ENCODE measurements around the gene MYO7B.

MYO7B gene

GRCh38 chr2:127575185-127575765 is 39.8 kb downstream of the MYO7B start:
- no peak for DNase-seq (ENCODE audit: low read depth)

GRCh38 chr2:127575941-127576432 is 40.5 kb downstream of the MYO7B start:
- DNase-seq (ENCODE audit: low read depth): no peak

- no peak for DNase-seq (ENCODE audit: low read depth)
Measured at GRCh38 chr2:127576433-127577207, 41.1 kb downstream of the MYO7B start.

- DNase-seq (ENCODE audit: low read depth): no peak
Measured at GRCh38 chr2:127577208-127577475, 41.7 kb downstream of the MYO7B start.

- DNase-seq (ENCODE audit: low read depth): no peak
Measured at GRCh38 chr2:127577503-127577902, 42.0 kb downstream of the MYO7B start.

- no peak for DNase-seq (ENCODE audit: low read depth)
Measured at GRCh38 chr2:127577973-127578372, 42.5 kb downstream of the MYO7B start.

- DNase-seq (ENCODE audit: low read depth): no peak
Measured at GRCh38 chr2:127578411-127578810, 42.9 kb downstream of the MYO7B start.

GRCh38 chr2:127579231-127579630 is 43.7 kb downstream of the MYO7B start:
- no peak for DNase-seq (ENCODE audit: low read depth)

- no peak for DNase-seq (ENCODE audit: low read depth)
Measured at GRCh38 chr2:127580167-127581049, 44.9 kb downstream of the MYO7B start.

- no peak for DNase-seq (ENCODE audit: low read depth)
Measured at GRCh38 chr2:127581050-127581345, 45.5 kb downstream of the MYO7B start.

GRCh38 chr2:127581516-127582490 is 46.3 kb downstream of the MYO7B start:
- DNase-seq (ENCODE audit: low read depth): no peak

- DNase-seq (ENCODE audit: low read depth): no peak
Measured at GRCh38 chr2:127582863-127583861, 47.7 kb downstream of the MYO7B start.

GRCh38 chr2:127584047-127584446 is 48.6 kb downstream of the MYO7B start:
- DNase-seq (ENCODE audit: low read depth): no peak

- no peak for DNase-seq (ENCODE audit: low read depth)
Measured at GRCh38 chr2:127584516-127585033, 49.1 kb downstream of the MYO7B start.

- no peak for DNase-seq (ENCODE audit: low read depth)
Measured at GRCh38 chr2:127585270-127585807, 49.9 kb downstream of the MYO7B start.

- no peak for DNase-seq (ENCODE audit: low read depth)
Measured at GRCh38 chr2:127586136-127586535, 50.7 kb downstream of the MYO7B start.

GRCh38 chr2:127586746-127587295 is 51.3 kb downstream of the MYO7B start:
- DNase-seq (ENCODE audit: low read depth): no peak

- DNase-seq (ENCODE audit: low read depth): no peak
Measured at GRCh38 chr2:127588241-127588640, 52.8 kb downstream of the MYO7B start.

- no peak for DNase-seq (ENCODE audit: low read depth)
Measured at GRCh38 chr2:127589358-127589757, 53.9 kb downstream of the MYO7B start.

GRCh38 chr2:127589841-127590240 is 54.4 kb downstream of the MYO7B start:
- DNase-seq (ENCODE audit: low read depth): no peak

Data from activated T-cell treated with anti-CD3 and anti-CD28 coated beads for 1 hour (primary cell).